CD4-positive, alpha-beta T cell (primary cell): ENCODE results near the gene WDR86. TPM values are rescaled to one million over a fixed set of nuclear protein-coding genes. Genes with fewer than 3 reads are reported as not detected.
A peak's percentile ranks its signal among the peaks of the same experiment; 100 is the strongest.

ENCODE experiments used
- ATAC-seq: fragments of 200-7000 bp; cut with Tn5 transposase; one replicate; pipeline ENCODE4 v1.10.0; 2022; ENCODE audit warnings: mild to moderate bottlenecking; ENCODE audit not compliant: poor library complexity
- CTCF ChIA-PET: fragments of 350-600 bp; sonication (Branson Sonifier 250); formaldehyde crosslinking; loops from one replicate; lab custom pipeline; 2021; ENCODE audit warnings: antibody characterized with exemption, inconsistent platforms; lab: Charles Lee
- POLR2A ChIA-PET: fragments of 350-600 bp; sonication (Branson Sonifier 250); formaldehyde crosslinking; loops from one replicate; lab custom pipeline; 2021; ENCODE audit warnings: antibody characterized with exemption, inconsistent platforms; lab: Charles Lee
- DNase-seq, 14 experiments: peaks; one replicate each; pipeline ENCODE4 v3.0.0-alpha.2; 2013 to 2020; ENCODE audit warnings: mixed read lengths in 2 of 14
- H3K27ac ChIP-seq, 2 donors: one replicate each; pipeline versions ENCODE4 v1.5.1 to v1.7.0; 2013; ENCODE audit warnings: low read length in 2 of 2, low read depth in 1 of 2, mild to moderate bottlenecking in 1 of 2
- H3K27me3 ChIP-seq, 2 experiments: 1 replicate in 1 of 2; 2 replicates in 1 of 2; pipeline versions ENCODE4 v1.6.1 to v1.7.0; 2013; ENCODE audit warnings: low read length in 2 of 2, control low read depth in 1 of 2, mild to moderate bottlenecking in 1 of 2, moderate library complexity in 1 of 2; ENCODE audit not compliant: insufficient read depth in 2 of 2, control insufficient read depth in 1 of 2
- H3K36me3 ChIP-seq: one replicate; pipeline ENCODE4 v1.6.1; 2013; ENCODE audit warnings: low read length, control low read depth; ENCODE audit not compliant: insufficient read depth
- H3K4me1 ChIP-seq: one replicate; pipeline ENCODE4 v1.6.1; 2013; ENCODE audit warnings: low read length, control low read depth; ENCODE audit not compliant: insufficient read depth
- H3K4me3 ChIP-seq: one replicate; pipeline ENCODE4 v1.5.1; 2013; ENCODE audit warnings: mild to moderate bottlenecking, low read length, moderate library complexity
- H3K9me3 ChIP-seq, 2 experiments: 1 replicate in 1 of 2; 2 replicates in 1 of 2; pipeline versions ENCODE4 v1.6.1 to v1.7.0; 2013; ENCODE audit warnings: low read length in 2 of 2, mild to moderate bottlenecking in 2 of 2, control low read depth in 1 of 2, moderate library complexity in 1 of 2; ENCODE audit not compliant: control insufficient read depth in 1 of 2, insufficient read depth in 1 of 2
- H3K27ac Mint-ChIP-seq: one replicate; pipeline ENCODE4 v1.8.0; 2020; ENCODE audit warnings: mixed read lengths
- H3K27me3 Mint-ChIP-seq: one replicate; pipeline ENCODE4 v1.8.0; 2021; ENCODE audit warnings: mixed read lengths
- H3K36me3 Mint-ChIP-seq: one replicate; pipeline ENCODE4 v1.8.0; 2021; ENCODE audit warnings: low read depth, mixed read lengths
- H3K4me1 Mint-ChIP-seq: one replicate; pipeline ENCODE4 v1.8.0; 2021; ENCODE audit warnings: low read depth, mixed read lengths
- H3K4me3 Mint-ChIP-seq: one replicate; pipeline ENCODE4 v1.8.0; 2020; ENCODE audit warnings: mild to moderate bottlenecking, mixed read lengths
- H3K9me3 Mint-ChIP-seq: one replicate; pipeline ENCODE4 v1.8.0; 2020; ENCODE audit warnings: mixed read lengths
- CTCF ChIP-seq: fragments of 200-600 bp; IDR thresholded peaks from one replicate; pipeline ENCODE4 v1.8.0; 2022; ENCODE audit warnings: antibody characterized with exemption, mild to moderate bottlenecking
- intact Hi-C, 2 experiments: fragments of 100-400 bp; cut with DNase I in 1 of 2; cut with micrococcal nuclease in 1 of 2; formaldehyde crosslinking; loops; one replicate each; pipeline versions ENCODE4 v1.15.1 to v1.9.0; 2023 to 2025; cut with DNase I, micrococcal nuclease
- total RNA-seq, 174 experiments: library from RNA in 2 of 174; stranded (reverse) in 2 of 174; gene quantifications; one replicate each; pipeline ENCODE4 v1.2.3 and lab custom pipeline; 2021 to 2026

Gene WDR86
- total RNA-seq, 2 experiments from 2014 or later = 5.6 to 6.2 TPM

- TF ChIP-seq CTCF = no peak
- H3K27ac ChIP-seq = no peak overlapping the region
- no peak for DNase-seq
- H3K4me3 Mint-ChIP-seq = no peak overlapping the region
- H3K4me1 ChIP-seq = peaks cover 51% of the 10 kb centered on the region
- peaks cover 4% of the 10 kb centered on the region for H3K36me3 Mint-ChIP-seq
- peaks cover 10% of the 10 kb centered on the region for H3K27me3 Mint-ChIP-seq
- ChIA-PET CTCF (no interaction called here), POLR2A (interaction anchor here (0.5 kb wide), 1 partner anchor 38 kb away, joined by 3 read pairs; no protein-coding TSS in a partner anchor)
- no peaks in the 10 kb centered on the region for H3K36me3 ChIP-seq
- peaks cover 6 to 7% of the 10 kb centered on the region in 2 experiments for H3K27me3 ChIP-seq
- H3K27ac Mint-ChIP-seq = no peak overlapping the region
- no peak for ATAC-seq
- peaks cover 8% of the 10 kb centered on the region for H3K4me1 Mint-ChIP-seq
- peaks cover 0 to 4% of the 10 kb centered on the region in 2 experiments for H3K9me3 ChIP-seq
- no peak overlapping the region for H3K4me3 ChIP-seq
- H3K9me3 Mint-ChIP-seq = no peaks in the 10 kb centered on the region
- intact Hi-C loops = loop anchor here in 1 of 2 experiments (5.0 kb wide), 1 partner anchor 38 kb away; no protein-coding TSS in a partner anchor
Measured at GRCh38 chr7:151405056-151405455, 4.8 kb downstream of the WDR86 start.

- Mint-ChIP-seq H3K27ac (no peak overlapping the region), H3K9me3 (no peaks in the 10 kb centered on the region), H3K4me3 (no peak overlapping the region), H3K27me3 (peaks cover 10% of the 10 kb centered on the region), H3K4me1 (peaks cover 8% of the 10 kb centered on the region), H3K36me3 (peaks cover 4% of the 10 kb centered on the region)
- DNase-seq (peak in 3 of 14 experiments; percentile 34 to 57 (median 46)), ATAC-seq (no peak)
- intact Hi-C loops = loop anchor here in 1 of 2 experiments (5.0 kb wide), 1 partner anchor 37 kb away; no protein-coding TSS in a partner anchor
- H3K4me1 ChIP-seq = peaks cover 51% of the 10 kb centered on the region
- ChIA-PET CTCF (no interaction called here), POLR2A (interaction anchor here (0.5 kb wide), 1 partner anchor 39 kb away, joined by 3 read pairs; no protein-coding TSS in a partner anchor)
- H3K27me3 ChIP-seq = peaks cover 0 to 3% of the 10 kb centered on the region in 2 experiments
- no peak overlapping the region for H3K27ac ChIP-seq
- H3K9me3 ChIP-seq = peaks cover 0 to 4% of the 10 kb centered on the region in 2 experiments
- no peak for TF ChIP-seq CTCF
- no peaks in the 10 kb centered on the region for H3K36me3 ChIP-seq
- H3K4me3 ChIP-seq = no peak overlapping the region
Measured at GRCh38 chr7:151404216-151405011, 5.4 kb downstream of the WDR86 start.

- no peak for ATAC-seq
- Histone ChIP-seq H3K27me3 (peaks cover 0 to 3% of the 10 kb centered on the region in 2 experiments), H3K9me3 (peaks cover 0 to 4% of the 10 kb centered on the region in 2 experiments), H3K4me1 (peaks cover 50% of the 10 kb centered on the region), H3K36me3 (no peaks in the 10 kb centered on the region), H3K4me3 (no peak overlapping the region), H3K27ac (no peak overlapping the region)
- ChIA-PET POLR2A (no interaction called here), CTCF (no interaction called here)
- no peak for DNase-seq
- no peaks in the 10 kb centered on the region for H3K9me3 Mint-ChIP-seq
- H3K36me3 Mint-ChIP-seq = peaks cover 2% of the 10 kb centered on the region
- H3K4me1 Mint-ChIP-seq = peaks cover 4% of the 10 kb centered on the region
- peaks cover 6% of the 10 kb centered on the region for H3K27me3 Mint-ChIP-seq
- intact Hi-C loops = loop anchor here in 1 of 2 experiments (2.0 kb wide), 1 partner anchor 25 kb away; no protein-coding TSS in a partner anchor
- H3K4me3 Mint-ChIP-seq = no peak overlapping the region
- no peak for TF ChIP-seq CTCF
- H3K27ac Mint-ChIP-seq = no peak overlapping the region
Measured at GRCh38 chr7:151403764-151404163, 6.1 kb downstream of the WDR86 start.
